ENCODE results near the gene MS4A7. TPM values are rescaled to one million over a fixed set of nuclear protein-coding genes. Genes with fewer than 3 reads are reported as not detected.

Gene MS4A7
- total RNA-seq (100 to 1,000 TPM; 246 to 652 (median 397) TPM), polyA plus RNA-seq (10 to 100 TPM; 41.8 to 91.3 (median 78.7) TPM)
- long read RNA-seq, donor 1, transcript MS4A7-201 (7 exons, 1,869 nt), result major isoform, 22 of 53 reads
- long read RNA-seq, donor 1, transcript MS4A7-202 (6 exons, 2,871 nt), result minor isoform, 11 of 53 reads
- long read RNA-seq, donor 1, partial matches to known transcripts, result 7 of 53 reads
- long read RNA-seq, donor 1, other reads (novel, unspliced or antisense), result 0 of 53 reads
- long read RNA-seq, donor 2, transcript MS4A7-201 (7 exons, 1,869 nt), result major isoform, 8 of 22 reads
- long read RNA-seq, donor 2, transcript MS4A7-202 (6 exons, 2,871 nt), result minor isoform, 7 of 22 reads
- long read RNA-seq, donor 2, partial matches to known transcripts, result 0 of 22 reads
- long read RNA-seq, donor 2, other reads (novel, unspliced or antisense), result 0 of 22 reads

- peaks cover 0 to 38% (median 15%) of the 10 kb centered on the region in 6 donors for H3K4me1 ChIP-seq
- no peaks in the 10 kb centered on the region for H3K27me3 ChIP-seq (replicated peaks in 1 of 7)
- H3K27ac ChIP-seq, result peak within 1 kb of the TSS; percentile 43 to 89 (median 82)
- peak; percentile 88 for DNase-seq
- no peaks in the 10 kb centered on the region for H3K9me3 ChIP-seq
- no peak for TF ChIP-seq CTCF (IDR thresholded peaks at IDR 0.05 in 8 of 11, conservative IDR thresholded peaks at IDR 0.05 in 3 of 11)
- TF ChIP-seq POLR2A (IDR thresholded peaks at IDR 0.05), result peak in 1 of 3 donors; percentile 53
- peak; percentile 32 to 89 (median 87) for TF ChIP-seq POLR2AphosphoS5 (IDR thresholded peaks at IDR 0.05)
- H3K36me3 ChIP-seq, result peaks cover 0 to 8% (median 0%) of the 10 kb centered on the region in 6 donors
- 7 to 25% (median 11%) methylated on average over 3 of the region's 3 CpGs for WGBS, 5 donors
- intact Hi-C loops (cut with DNase I; ENCODE audit: low total_unique reads), result no loop called here
- peak within 1 kb of the TSS in 6 of 8 donors; percentile 4 to 62 (median 22) for H3K4me3 ChIP-seq
Observed at GRCh38 chr11:60378354-60378753, at the start of gene MS4A7. Gene MS4A7 (plus strand): TSS chr11:60378532. CDS start chr11:60383142, 4,610 bp downstream.

- intact Hi-C loops (cut with DNase I; ENCODE audit: low total_unique reads), result loop anchor here (10.0 kb wide), 1 partner anchor 282 kb away; no protein-coding TSS in a partner anchor
- no peaks in the 10 kb centered on the region for H3K36me3 ChIP-seq
- no peak overlapping the region for H3K4me3 ChIP-seq
- no peaks in the 10 kb centered on the region for H3K27me3 ChIP-seq (replicated peaks in 1 of 7)
- H3K4me1 ChIP-seq, result peaks cover 0 to 22% (median 2%) of the 10 kb centered on the region in 6 donors
- H3K9me3 ChIP-seq, result peaks cover 0 to 14% (median 0%) of the 10 kb centered on the region in 8 donors
- no peak for DNase-seq
- TF ChIP-seq POLR2A (IDR thresholded peaks at IDR 0.05), result no peak
- no peak for TF ChIP-seq POLR2AphosphoS5 (IDR thresholded peaks at IDR 0.05)
- TF ChIP-seq CTCF (IDR thresholded peaks at IDR 0.05 in 8 of 11, conservative IDR thresholded peaks at IDR 0.05 in 3 of 11), result no peak
- H3K27ac ChIP-seq, result peak overlapping the region in 1 of 8 donors; percentile 19
- WGBS, 5 donors, result 0 to 67% (median 35%) methylated on average over 3 of the region's 3 CpGs
Observed at GRCh38 chr11:60332846-60333245, 45.5 kb upstream of the MS4A7 start.

GRCh38 chr11:60334005-60334620, 44.2 kb upstream of the MS4A7 start:
- Histone ChIP-seq H3K4me1 (peaks cover 0 to 22% (median 2%) of the 10 kb centered on the region in 6 donors), H3K27ac (peak overlapping the region in 4 of 8 donors; percentile 26 to 37 (median 28)), H3K9me3 (peaks cover 0 to 10% (median 0%) of the 10 kb centered on the region in 8 donors), H3K27me3 (replicated peaks in 1 of 7) (no peaks in the 10 kb centered on the region), H3K4me3 (no peak overlapping the region), H3K36me3 (no peaks in the 10 kb centered on the region)
- TF ChIP-seq CTCF (IDR thresholded peaks at IDR 0.05 in 8 of 11, conservative IDR thresholded peaks at IDR 0.05 in 3 of 11) (peak; percentile 18 to 85 (median 73)), POLR2A (IDR thresholded peaks at IDR 0.05) (no peak)
- 24 to 35% (median 29%) methylated on average over 2 of the region's 2 CpGs for WGBS, 5 donors
- intact Hi-C loops (cut with DNase I; ENCODE audit: low total_unique reads), result loop anchor here (10.0 kb wide), 1 partner anchor 281 kb away; no protein-coding TSS in a partner anchor
- DNase-seq, result no peak

Measured in spleen (tissue), 13 donors.